Stimulated activated naive B cell treated with anti-CD40 and anti-IgM and Interleukin-4, amounts not matched to agents 10 μg/mL and 1 μg/mL and 100 μg/mL, for 72 hours (primary cell): ENCODE results near the gene ADAM21.
"Not testable (repeated sequence)": the region's sequence is repeated elsewhere in the genome, so short reads cannot be mapped to it uniquely, and the experiment has no call there.

Experiments used
- ATAC-seq, 2 donors: fragments of 150-1000 bp; cut with Tn5 transposase; replicated peaks; 2 replicates each; pipeline ENCODE4 v1.10.0; 2021; ENCODE audit warnings: moderate library complexity in 1 of 2
- DNase-seq: peaks from one replicate; pipeline ENCODE4 v3.0.0; 2021
- H3K27ac Mint-ChIP-seq: one replicate; pipeline ENCODE4 v1.8.0; 2022; ENCODE audit warnings: mild to moderate bottlenecking, mixed read lengths
- H3K27me3 Mint-ChIP-seq, 2 donors: one replicate each; pipeline ENCODE4 v1.8.0; 2022; ENCODE audit warnings: mixed read lengths in 2 of 2
- H3K36me3 Mint-ChIP-seq, 2 donors: one replicate each; pipeline ENCODE4 v1.8.0; 2022; ENCODE audit warnings: mixed read lengths in 2 of 2, mild to moderate bottlenecking in 1 of 2
- H3K4me1 Mint-ChIP-seq, 2 donors: one replicate each; pipeline ENCODE4 v1.8.0; 2022; ENCODE audit warnings: mixed read lengths in 2 of 2, mild to moderate bottlenecking in 1 of 2
- H3K4me3 Mint-ChIP-seq, 2 donors: one replicate each; pipeline ENCODE4 v1.8.0; 2022; ENCODE audit warnings: mild to moderate bottlenecking in 2 of 2, mixed read lengths in 2 of 2, moderate library complexity in 1 of 2
- H3K9me3 Mint-ChIP-seq, 2 donors: one replicate each; pipeline ENCODE4 v1.8.0; 2022; ENCODE audit warnings: mixed read lengths in 2 of 2, mild to moderate bottlenecking in 1 of 2

Gene ADAM21

DNA sequence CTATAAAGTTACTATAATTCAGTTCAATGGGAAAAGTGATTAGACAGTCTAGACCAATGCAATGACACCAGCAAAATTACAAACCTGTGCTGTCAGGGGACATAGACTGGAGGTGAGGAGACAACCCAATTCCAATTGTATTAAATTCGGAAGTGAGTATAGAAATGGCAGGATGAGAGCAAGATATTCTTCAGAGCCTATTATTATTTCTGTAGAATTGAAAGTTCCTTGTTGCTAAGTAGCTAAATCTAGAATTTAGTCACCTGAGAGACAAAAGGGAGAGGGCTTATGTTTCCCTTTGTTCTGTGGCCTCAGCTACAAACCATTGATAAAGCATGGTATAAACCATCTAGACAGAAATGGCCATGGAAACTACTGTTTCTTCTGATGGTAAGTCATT is at the start of gene ADAM21:
Gene ADAM21, plus strand, starts transcription at position 301 of the 400 bp plus-strand sequence. CDS start 5,326 bp downstream, outside the sequence.
- Mint-ChIP-seq H3K36me3 (peaks cover 0 to 4% of the 10 kb centered on the region in 2 donors), H3K9me3 (peaks cover 0 to 2% of the 10 kb centered on the region in 2 donors), H3K4me3 (no peak within 1 kb of the TSS), H3K27ac (no peak within 1 kb of the TSS), H3K27me3 (no peaks in the 10 kb centered on the region), H3K4me1 (no peaks in the 10 kb centered on the region)
- ATAC-seq (no peak), DNase-seq (no peak)

DNA sequence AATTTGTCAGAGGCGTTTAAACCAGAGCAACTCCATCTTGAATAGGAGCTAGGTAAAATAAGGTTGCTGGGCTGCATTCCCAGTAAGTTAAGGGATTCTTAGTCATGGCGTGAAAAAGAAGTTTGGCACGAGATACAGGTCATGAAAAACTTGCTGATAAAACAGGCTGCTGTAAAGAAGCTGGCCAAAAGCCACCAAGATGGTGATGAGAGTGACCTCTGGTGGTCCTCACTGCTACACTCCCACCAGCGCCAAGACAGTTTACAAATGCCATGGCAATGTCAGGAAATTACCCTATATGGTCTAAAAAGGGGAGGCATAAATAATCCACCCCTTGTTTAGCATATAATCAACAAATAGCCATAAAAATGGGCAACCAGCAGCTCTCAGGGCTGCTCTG is 48.6 kb upstream of the ADAM21 start:
- not testable (repeated sequence) for H3K4me3 Mint-ChIP-seq, H3K27me3 Mint-ChIP-seq, H3K27ac Mint-ChIP-seq, ATAC-seq, H3K4me1 Mint-ChIP-seq, DNase-seq, H3K9me3 Mint-ChIP-seq
- H3K36me3 Mint-ChIP-seq, result peaks cover 18 to 37% of the 10 kb centered on the region in 2 donors

DNA sequence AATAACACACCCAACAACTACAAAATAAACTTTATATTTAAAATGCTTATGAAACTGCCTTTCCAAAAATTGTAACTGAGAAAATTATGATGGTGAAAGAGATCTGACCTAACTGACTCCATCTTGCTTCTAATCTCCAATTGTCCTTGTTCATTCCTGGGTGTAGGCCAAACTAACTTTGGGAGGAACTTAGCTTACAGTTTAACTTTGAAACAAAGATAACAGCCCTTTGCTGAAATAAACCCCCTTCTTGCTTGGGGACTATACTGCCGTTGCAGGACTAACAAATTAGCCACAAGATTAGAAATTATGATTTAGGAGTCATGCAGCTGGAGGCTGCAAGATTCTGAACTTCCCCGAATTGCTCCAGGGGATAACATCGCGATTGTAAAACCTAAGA is 45.8 kb upstream of the ADAM21 start:
- peaks cover 6 to 11% of the 10 kb centered on the region in 2 donors for H3K4me1 Mint-ChIP-seq
- not testable (repeated sequence) for H3K4me3 Mint-ChIP-seq, ATAC-seq

DNA sequence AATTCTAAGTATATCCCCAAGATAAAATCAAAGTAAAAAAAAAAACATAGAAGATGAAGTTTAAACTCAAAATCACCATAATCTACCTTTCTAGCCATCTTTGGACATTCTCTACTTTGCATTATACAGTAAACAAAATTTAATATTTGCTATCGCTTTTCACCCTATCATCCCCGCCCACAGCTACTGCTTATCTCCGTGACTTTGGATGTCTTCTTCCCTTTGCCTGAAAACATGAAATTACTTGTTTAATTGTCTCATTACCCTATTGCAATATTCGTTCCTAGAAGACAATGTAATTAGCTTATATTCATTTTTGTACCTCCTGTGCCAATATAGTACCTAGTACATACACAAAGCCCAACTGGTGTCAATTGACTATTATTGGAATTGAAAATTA is 44.4 kb upstream of the ADAM21 start:
- Mint-ChIP-seq H3K27me3 (no peaks in the 10 kb centered on the region), H3K27ac (no peak overlapping the region), H3K9me3 (peaks cover 0 to 4% of the 10 kb centered on the region in 2 donors), H3K4me1 (peaks cover 13 to 21% of the 10 kb centered on the region in 2 donors), H3K36me3 (peaks cover 19 to 38% of the 10 kb centered on the region in 2 donors), H3K4me3 (no peak overlapping the region)
- DNase-seq (no peak), ATAC-seq (no peak)

More for the DNA sequence above, 45.8 kb upstream of the ADAM21 start:
- H3K27ac Mint-ChIP-seq, H3K27me3 Mint-ChIP-seq, H3K9me3 Mint-ChIP-seq, DNase-seq: not testable (repeated sequence)
- H3K36me3 Mint-ChIP-seq, result peaks cover 19 to 37% of the 10 kb centered on the region in 2 donors

DNA sequence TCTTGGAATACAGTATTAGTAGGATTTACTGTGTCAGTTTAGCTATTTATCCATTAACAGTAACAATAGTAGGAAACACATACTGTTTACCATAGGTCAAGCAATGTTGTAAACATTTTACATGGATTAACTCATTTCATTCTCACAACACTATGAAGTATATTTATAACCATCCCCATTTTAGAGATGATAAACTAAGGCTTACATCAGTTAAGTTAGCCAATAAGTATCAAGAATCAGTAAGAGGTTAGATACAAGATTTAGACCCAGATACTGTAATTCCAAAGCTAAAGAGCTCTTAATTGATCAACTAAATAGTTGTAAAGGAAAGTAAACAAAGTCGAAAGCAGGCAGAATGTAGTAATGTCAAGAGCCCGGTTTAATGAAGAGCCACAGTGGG is 36.2 kb upstream of the ADAM21 start:
- H3K4me1 Mint-ChIP-seq, result peaks cover 15 to 33% of the 10 kb centered on the region in 2 donors
- no peak for ATAC-seq
- H3K4me3 Mint-ChIP-seq, result peak overlapping the region; percentile 77 to 78
- no peaks in the 10 kb centered on the region for H3K9me3 Mint-ChIP-seq
- peaks cover 0 to 5% of the 10 kb centered on the region in 2 donors for H3K27me3 Mint-ChIP-seq
- no peak for DNase-seq
- H3K27ac Mint-ChIP-seq, result peak overlapping the region; percentile 16
- peaks cover 4 to 8% of the 10 kb centered on the region in 2 donors for H3K36me3 Mint-ChIP-seq

DNA sequence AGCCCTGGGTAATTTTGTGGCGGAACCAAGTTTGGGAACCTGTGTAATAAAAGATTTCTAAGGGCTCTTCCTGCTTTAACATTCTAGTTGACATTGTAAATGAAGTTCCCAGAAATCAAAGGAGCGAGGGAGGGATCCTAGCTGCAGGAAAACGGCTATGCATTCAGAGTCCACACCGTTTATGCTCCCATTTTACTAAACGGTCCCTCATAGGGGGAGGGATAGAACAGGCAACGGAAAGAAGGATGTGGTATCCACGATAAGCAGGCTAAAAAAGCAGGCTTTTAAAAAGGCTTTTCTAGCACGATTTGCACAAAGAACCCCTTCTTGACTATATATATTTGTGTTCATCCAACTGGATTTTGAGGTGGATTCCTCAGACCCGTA is 35.6 kb upstream of the ADAM21 start:
- Mint-ChIP-seq H3K4me3 (peak overlapping the region; percentile 90 to 99), H3K9me3 (no peaks in the 10 kb centered on the region), H3K4me1 (peaks cover 14 to 32% of the 10 kb centered on the region in 2 donors), H3K27me3 (peaks cover 0 to 5% of the 10 kb centered on the region in 2 donors), H3K27ac (peak overlapping the region; percentile 79), H3K36me3 (peaks cover 4 to 8% of the 10 kb centered on the region in 2 donors)
- peak; percentile 25 to 38 for ATAC-seq
- no peak for DNase-seq

DNA sequence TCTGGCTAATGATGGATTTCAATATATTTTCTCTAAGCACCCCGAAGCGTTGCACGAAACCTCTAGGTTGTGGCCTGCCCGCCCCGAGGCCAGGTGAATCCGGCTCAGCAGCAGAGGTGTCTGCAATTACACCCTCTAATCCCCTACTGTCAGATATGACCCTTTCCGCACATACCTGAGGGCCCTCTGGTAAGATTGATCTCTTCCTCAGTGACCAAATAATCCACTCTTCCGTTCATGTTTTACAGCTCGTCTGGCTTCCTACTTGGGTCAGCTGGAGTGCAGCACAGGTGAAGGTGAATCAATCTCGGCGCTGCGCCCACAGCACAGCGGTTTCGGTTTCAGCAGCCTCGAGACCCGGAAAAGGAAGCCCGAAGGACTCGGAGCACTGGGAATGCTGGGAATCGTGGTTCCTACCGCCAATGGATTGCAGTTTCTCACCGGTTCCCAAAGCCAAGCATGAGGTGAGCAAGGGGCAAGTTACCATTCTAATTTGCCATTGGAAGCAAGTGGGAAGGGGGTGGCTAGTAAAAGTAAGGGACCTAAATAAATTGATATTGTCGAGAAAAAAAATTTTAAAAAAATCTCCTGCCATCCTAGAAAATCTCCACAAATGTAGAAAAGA is 35.1 kb upstream of the ADAM21 start, which contains the start of gene SYNJ2BP:
Gene SYNJ2BP, minus strand, starts transcription at position 366 of the 625 bp plus-strand sequence. Its CDS starts 127 bp downstream, at position 239.
- H3K36me3 Mint-ChIP-seq, result peaks cover 0 to 3% of the 10 kb centered on the region in 2 donors
- H3K4me1 Mint-ChIP-seq, result peaks cover 9 to 27% of the 10 kb centered on the region in 2 donors
- peak within 1 kb of the TSS; percentile 90 to 99 for H3K4me3 Mint-ChIP-seq
- H3K9me3 Mint-ChIP-seq, result no peaks in the 10 kb centered on the region
- ATAC-seq, result peak; percentile 77 to 81
- peak; percentile 34 for DNase-seq
- peak within 1 kb of the TSS; percentile 79 for H3K27ac Mint-ChIP-seq
- H3K27me3 Mint-ChIP-seq, result peaks cover 0 to 6% of the 10 kb centered on the region in 2 donors

DNA sequence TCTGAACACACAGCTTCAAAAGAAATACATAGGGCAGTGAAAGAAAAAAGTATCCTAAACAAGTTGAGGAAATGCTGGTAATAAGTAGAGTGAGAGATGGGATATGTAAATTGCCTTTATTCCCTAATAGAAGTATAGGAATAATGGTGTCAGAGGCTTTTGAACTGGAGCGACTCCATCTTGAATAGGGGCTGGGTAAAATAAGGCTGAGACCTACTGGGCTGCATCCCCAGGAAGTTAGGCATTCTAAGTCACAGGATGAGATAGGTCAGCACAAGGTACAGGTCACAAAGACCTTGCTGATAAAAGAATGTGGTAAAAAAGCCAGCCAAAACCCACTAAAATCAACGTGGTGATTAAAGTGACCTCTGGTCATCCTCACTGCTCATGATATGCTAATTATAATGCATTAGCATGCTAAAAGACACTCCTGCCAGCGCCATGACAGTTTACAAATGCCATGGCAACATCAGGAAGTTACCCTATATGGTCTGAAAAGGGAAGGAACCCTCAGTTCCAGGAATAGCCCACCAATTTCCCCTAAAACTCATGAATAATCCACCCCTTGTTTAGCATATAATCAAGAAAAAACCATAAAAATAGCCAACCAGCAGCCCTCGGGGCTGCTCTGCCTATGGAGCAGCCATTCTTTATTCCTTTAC is 32.6 kb upstream of the ADAM21 start:
- H3K4me1 Mint-ChIP-seq, result peaks cover 7 to 23% of the 10 kb centered on the region in 2 donors
- H3K27ac Mint-ChIP-seq, ATAC-seq, DNase-seq, H3K27me3 Mint-ChIP-seq, H3K9me3 Mint-ChIP-seq, H3K36me3 Mint-ChIP-seq, H3K4me3 Mint-ChIP-seq: not testable (repeated sequence)

DNA sequence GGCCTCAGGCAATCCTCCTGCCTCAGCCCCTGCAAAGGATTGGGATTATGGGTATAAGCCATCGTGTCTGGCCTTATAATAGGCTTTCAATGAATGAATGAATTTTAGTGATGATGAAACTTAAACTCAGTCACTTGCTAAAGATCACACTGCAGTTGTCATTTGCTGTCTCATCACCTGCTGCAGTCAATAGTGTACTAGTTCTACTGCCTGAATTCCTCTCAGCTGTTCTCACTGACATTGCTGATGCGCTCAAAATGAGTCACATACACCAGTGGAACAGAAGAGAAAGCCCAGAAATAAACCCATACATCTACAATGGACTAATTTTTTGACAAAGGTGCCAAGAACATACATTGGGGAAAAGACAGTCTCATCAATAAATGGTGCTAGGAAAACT is 29.4 kb upstream of the ADAM21 start:
- Mint-ChIP-seq H3K36me3 (no peaks in the 10 kb centered on the region), H3K4me3 (no peak overlapping the region), H3K9me3 (peaks cover 0 to 3% of the 10 kb centered on the region in 2 donors), H3K27me3 (peaks cover 0 to 10% of the 10 kb centered on the region in 2 donors), H3K4me1 (peaks cover 0 to under 1% of the 10 kb centered on the region in 2 donors), H3K27ac (no peak overlapping the region)
- ATAC-seq, result no peak
- no peak for DNase-seq

DNA sequence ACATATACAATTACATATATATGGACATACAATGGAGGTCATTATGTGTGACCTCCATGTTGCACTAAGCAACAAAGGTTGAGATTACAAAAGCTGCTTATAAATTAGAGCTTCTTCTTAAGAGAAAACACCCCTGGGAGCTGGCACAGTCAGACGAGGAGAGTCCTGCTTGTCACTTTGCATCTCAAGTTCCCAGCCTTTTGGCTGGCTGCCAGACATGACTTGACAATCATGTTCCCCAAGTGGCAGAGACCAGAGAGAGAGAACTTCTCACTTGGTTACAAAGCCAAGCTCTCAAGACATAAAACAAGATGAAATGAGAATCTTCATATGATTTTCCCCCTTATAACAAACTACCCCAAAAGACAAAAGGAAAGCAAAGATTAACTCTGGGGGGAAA is 26.6 kb upstream of the ADAM21 start:
- Mint-ChIP-seq H3K4me1 (no peaks in the 10 kb centered on the region), H3K4me3 (no peak overlapping the region), H3K36me3 (no peaks in the 10 kb centered on the region), H3K27me3 (peaks cover 0 to 20% of the 10 kb centered on the region in 2 donors), H3K27ac (no peak overlapping the region), H3K9me3 (peaks cover 4 to 5% of the 10 kb centered on the region in 2 donors)
- DNase-seq (no peak), ATAC-seq (no peak)

DNA sequence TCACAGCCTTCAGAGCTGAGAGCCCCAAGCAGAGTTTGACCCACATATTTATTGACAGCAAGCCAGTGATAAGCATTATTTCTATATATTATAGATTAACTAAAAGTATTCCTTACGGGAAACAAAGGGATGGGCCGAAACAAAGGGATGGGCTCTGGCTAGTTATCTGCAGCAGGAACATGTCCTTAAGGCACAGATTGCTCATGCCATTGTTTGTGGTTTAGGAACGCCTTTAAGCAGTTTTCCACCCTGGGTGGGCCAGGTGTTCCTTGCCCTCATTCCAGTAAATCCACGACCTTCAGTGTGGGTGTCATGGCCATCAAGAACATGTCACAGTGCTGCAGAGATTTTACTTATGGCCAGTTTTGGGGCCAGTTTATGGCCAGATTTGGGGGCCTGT is 25.4 kb upstream of the ADAM21 start:
- H3K9me3 Mint-ChIP-seq, result peaks cover 14 to 15% of the 10 kb centered on the region in 2 donors
- peaks cover 4 to 10% of the 10 kb centered on the region in 2 donors for H3K36me3 Mint-ChIP-seq
- not testable (repeated sequence) for ATAC-seq, H3K27ac Mint-ChIP-seq, H3K4me3 Mint-ChIP-seq, DNase-seq, H3K4me1 Mint-ChIP-seq
- H3K27me3 Mint-ChIP-seq, result peaks cover 8 to 28% of the 10 kb centered on the region in 2 donors

DNA sequence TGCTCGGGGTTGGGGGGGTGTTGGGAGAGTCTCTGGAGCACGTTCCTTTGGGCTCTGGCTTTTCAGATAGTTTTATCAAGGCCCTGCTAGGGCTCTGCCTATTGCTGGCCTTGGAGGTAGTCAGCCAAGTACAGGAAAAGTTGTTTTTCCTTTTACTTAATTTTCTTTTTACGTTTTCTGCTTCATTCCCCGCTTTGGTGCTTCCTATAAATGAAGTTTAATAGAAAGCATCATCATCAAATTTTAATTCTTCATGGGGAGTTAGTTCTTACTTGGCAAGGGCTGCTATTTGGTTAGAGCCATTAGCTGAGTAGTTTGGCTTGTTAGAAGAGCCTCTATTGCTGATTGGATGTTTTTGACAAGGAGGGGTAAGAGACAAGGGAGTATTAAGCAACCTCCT is 15.1 kb upstream of the ADAM21 start:
- Mint-ChIP-seq H3K27ac (no peak overlapping the region), H3K27me3 (peaks cover 32 to 37% of the 10 kb centered on the region in 2 donors), H3K9me3 (peaks cover 23 to 29% of the 10 kb centered on the region in 2 donors), H3K36me3 (peaks cover 6 to 16% of the 10 kb centered on the region in 2 donors), H3K4me3 (no peak overlapping the region), H3K4me1 (no peaks in the 10 kb centered on the region)
- ATAC-seq (no peak), DNase-seq (no peak)

DNA sequence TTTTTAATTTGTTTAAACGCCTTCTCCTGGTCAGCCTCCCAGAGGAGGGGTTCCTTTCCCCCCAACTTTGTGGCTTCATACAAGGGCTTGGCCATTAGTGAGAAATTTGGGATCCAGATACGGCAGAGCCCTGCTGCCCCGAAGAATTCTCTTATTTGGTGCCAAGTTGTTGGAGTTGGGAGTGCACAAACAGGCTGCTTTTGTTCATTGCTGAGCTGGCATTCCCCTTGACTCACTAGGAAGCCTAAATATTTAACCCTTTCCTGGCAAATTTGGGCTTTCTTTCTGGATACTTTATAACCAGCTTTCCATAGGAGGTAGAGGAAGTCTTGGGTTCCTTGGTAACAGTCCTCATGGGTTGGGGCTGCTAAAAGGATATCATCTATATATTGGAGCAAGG is 10.3 kb upstream of the ADAM21 start:
- H3K4me1 Mint-ChIP-seq, result no peaks in the 10 kb centered on the region
- no peak overlapping the region for H3K27ac Mint-ChIP-seq
- H3K27me3 Mint-ChIP-seq, result peaks cover 7 to 8% of the 10 kb centered on the region in 2 donors
- H3K4me3 Mint-ChIP-seq, result no peak overlapping the region
- DNase-seq (no peak), ATAC-seq (no peak)
- H3K36me3 Mint-ChIP-seq, result peaks cover 10 to 27% of the 10 kb centered on the region in 2 donors
- peaks cover 18 to 36% of the 10 kb centered on the region in 2 donors for H3K9me3 Mint-ChIP-seq

DNA sequence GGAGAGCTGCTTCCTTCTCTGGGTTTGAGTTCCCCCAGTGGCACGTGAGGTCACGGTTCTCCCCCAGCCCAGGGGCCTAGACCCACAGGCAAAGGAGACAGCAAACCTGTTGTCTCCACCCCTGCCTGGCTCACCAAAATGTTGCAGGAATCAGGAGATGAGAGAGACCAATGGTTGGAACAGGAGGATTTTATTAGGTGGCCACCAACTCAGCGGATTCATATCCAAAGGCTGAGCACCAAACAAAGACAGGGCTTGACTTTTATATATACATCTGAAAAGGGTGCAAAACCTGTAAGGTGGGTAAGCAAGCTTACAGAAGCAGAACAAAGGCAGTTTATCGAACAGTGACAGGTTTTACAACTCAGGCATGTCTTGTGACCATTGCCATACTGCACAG is 9.2 kb upstream of the ADAM21 start:
- no peak overlapping the region for H3K4me3 Mint-ChIP-seq
- H3K27me3 Mint-ChIP-seq, result peaks cover 4 to 8% of the 10 kb centered on the region in 2 donors
- no peak overlapping the region for H3K27ac Mint-ChIP-seq
- peaks cover 10 to 33% of the 10 kb centered on the region in 2 donors for H3K36me3 Mint-ChIP-seq
- peaks cover 14 to 33% of the 10 kb centered on the region in 2 donors for H3K9me3 Mint-ChIP-seq
- DNase-seq (no peak), ATAC-seq (no peak)
- H3K4me1 Mint-ChIP-seq, result no peaks in the 10 kb centered on the region
